Activated naive CD8-positive, alpha-beta T cell treated with anti-CD3 and anti-CD28 coated beads, Interleukin-2, amount 50 U/mL, for 24 hours (primary cell): ENCODE results near the gene ANK3.

Source experiments
- ATAC-seq: fragments of 150-1000 bp; cut with Tn5 transposase; one replicate; pipeline ENCODE4 v1.10.0; 2021
- DNase-seq: peaks from one replicate; pipeline ENCODE4 v3.0.0; 2021
- H3K27ac Mint-ChIP-seq: one replicate; pipeline ENCODE4 v1.8.0; 2021; ENCODE audit warnings: mild to moderate bottlenecking, mixed read lengths
- H3K27me3 Mint-ChIP-seq: one replicate; pipeline ENCODE4 v1.8.0; 2021; ENCODE audit warnings: mixed read lengths
- H3K36me3 Mint-ChIP-seq: one replicate; pipeline ENCODE4 v1.8.0; 2021; ENCODE audit warnings: low read depth, mixed read lengths
- H3K4me1 Mint-ChIP-seq: one replicate; pipeline ENCODE4 v1.8.0; 2021; ENCODE audit warnings: mixed read lengths
- H3K4me3 Mint-ChIP-seq: one replicate; pipeline ENCODE4 v1.8.0; 2021; ENCODE audit warnings: mild to moderate bottlenecking, moderate library complexity, mixed read lengths
- H3K9me3 Mint-ChIP-seq: one replicate; pipeline ENCODE4 v1.8.0; 2021; ENCODE audit warnings: mixed read lengths

ANK3 gene

GRCh38 chr10:59991117-59991516, 398.6 kb downstream of the ANK3 start:
- H3K4me3 Mint-ChIP-seq, result no peak overlapping the region
- H3K9me3 Mint-ChIP-seq, result no peaks in the 10 kb centered on the region
- H3K36me3 Mint-ChIP-seq, result no peaks in the 10 kb centered on the region
- ATAC-seq, result no peak
- peaks cover 5% of the 10 kb centered on the region for H3K4me1 Mint-ChIP-seq
- DNase-seq, result no peak
- peaks cover 15% of the 10 kb centered on the region for H3K27me3 Mint-ChIP-seq
- H3K27ac Mint-ChIP-seq, result no peak overlapping the region

- Mint-ChIP-seq H3K27me3 (peaks cover 8% of the 10 kb centered on the region), H3K9me3 (no peaks in the 10 kb centered on the region), H3K4me1 (no peaks in the 10 kb centered on the region), H3K4me3 (no peak overlapping the region), H3K36me3 (no peaks in the 10 kb centered on the region), H3K27ac (no peak overlapping the region)
- ATAC-seq (no peak), DNase-seq (no peak)
These were observed 404.0 kb downstream of the ANK3 start for GRCh38 chr10:59985639-59986038.

GRCh38 chr10:59984415-59984814, 405.3 kb downstream of the ANK3 start:
- H3K36me3 Mint-ChIP-seq, result no peaks in the 10 kb centered on the region
- no peaks in the 10 kb centered on the region for H3K9me3 Mint-ChIP-seq
- peaks cover 5% of the 10 kb centered on the region for H3K27me3 Mint-ChIP-seq
- ATAC-seq, result no peak
- DNase-seq, result no peak
- H3K27ac Mint-ChIP-seq, result no peak overlapping the region
- H3K4me1 Mint-ChIP-seq, result no peaks in the 10 kb centered on the region
- no peak overlapping the region for H3K4me3 Mint-ChIP-seq

- Mint-ChIP-seq H3K4me1 (no peaks in the 10 kb centered on the region), H3K27me3 (no peaks in the 10 kb centered on the region)
These were observed 409.3 kb downstream of the ANK3 start for GRCh38 chr10:59980356-59980755.

GRCh38 chr10:59977486-59977885, 412.2 kb downstream of the ANK3 start:
- H3K27ac Mint-ChIP-seq, result no peak overlapping the region
- peaks cover 18% of the 10 kb centered on the region for H3K9me3 Mint-ChIP-seq
- no peak for ATAC-seq
- no peaks in the 10 kb centered on the region for H3K27me3 Mint-ChIP-seq
- no peaks in the 10 kb centered on the region for H3K4me1 Mint-ChIP-seq
- DNase-seq, result no peak
- H3K36me3 Mint-ChIP-seq, result peaks cover 4% of the 10 kb centered on the region
- H3K4me3 Mint-ChIP-seq, result no peak overlapping the region

More at GRCh38 chr10:59980356-59980755, 409.3 kb downstream of the ANK3 start:
- H3K4me3 Mint-ChIP-seq, result no peak overlapping the region
- no peak overlapping the region for H3K27ac Mint-ChIP-seq
- peaks cover 18% of the 10 kb centered on the region for H3K9me3 Mint-ChIP-seq
- ATAC-seq, result no peak
- DNase-seq, result no peak
- H3K36me3 Mint-ChIP-seq, result peaks cover 4% of the 10 kb centered on the region

- H3K27ac Mint-ChIP-seq, result no peak overlapping the region
- H3K4me3 Mint-ChIP-seq, result no peak overlapping the region
These were observed 412.8 kb downstream of the ANK3 start for GRCh38 chr10:59976909-59977308.

More at GRCh38 chr10:59976909-59977308, 412.8 kb downstream of the ANK3 start:
- Mint-ChIP-seq H3K9me3 (peaks cover 18% of the 10 kb centered on the region), H3K4me1 (no peaks in the 10 kb centered on the region), H3K36me3 (peaks cover 4% of the 10 kb centered on the region), H3K27me3 (no peaks in the 10 kb centered on the region)
- no peak for ATAC-seq
- no peak for DNase-seq
